Stimulated activated CD4-positive, alpha-beta T cell treated with anti-CD3 and anti-CD28 coated beads, Interleukin-4, amount 100 ng/mL, for 4 hours (primary cell): Measurements from ENCODE around the gene PRKAG2.

Source experiments
- DNase-seq, 2 experiments: peaks; one replicate each; pipeline ENCODE4 v3.0.0-alpha.2; 2020

The PRKAG2 gene

DNA sequence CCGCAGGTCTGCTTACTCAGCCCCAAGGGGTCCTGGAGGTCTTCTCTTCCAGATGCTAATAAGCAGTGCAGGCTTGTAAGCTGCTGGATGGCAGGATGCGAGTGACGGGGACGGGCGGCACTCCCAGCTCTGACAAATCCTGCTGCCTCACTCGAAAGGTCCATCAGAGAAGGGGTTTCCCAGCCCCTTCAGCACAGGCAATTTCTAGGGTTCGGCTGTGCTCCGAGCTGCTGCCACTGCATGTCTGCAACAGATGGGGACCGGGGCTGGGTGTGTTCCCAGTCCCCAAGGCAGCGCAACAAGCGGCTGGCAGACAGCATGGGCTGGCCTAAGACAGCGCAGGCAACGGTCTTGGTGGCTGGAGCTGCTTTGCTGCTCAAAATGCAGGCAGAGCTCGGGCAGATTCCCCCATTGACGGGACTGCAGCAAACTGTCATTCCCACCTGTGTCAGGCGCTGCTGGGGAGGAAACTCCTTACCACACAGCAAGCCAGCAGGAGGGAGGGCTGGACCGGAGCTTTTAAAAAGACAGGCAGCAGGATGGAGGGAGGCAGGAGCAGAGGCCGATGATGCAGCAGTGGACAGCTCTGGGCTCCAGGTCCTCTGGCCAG, 62.4 kb downstream of the PRKAG2 start:
- no peak for DNase-seq

DNA sequence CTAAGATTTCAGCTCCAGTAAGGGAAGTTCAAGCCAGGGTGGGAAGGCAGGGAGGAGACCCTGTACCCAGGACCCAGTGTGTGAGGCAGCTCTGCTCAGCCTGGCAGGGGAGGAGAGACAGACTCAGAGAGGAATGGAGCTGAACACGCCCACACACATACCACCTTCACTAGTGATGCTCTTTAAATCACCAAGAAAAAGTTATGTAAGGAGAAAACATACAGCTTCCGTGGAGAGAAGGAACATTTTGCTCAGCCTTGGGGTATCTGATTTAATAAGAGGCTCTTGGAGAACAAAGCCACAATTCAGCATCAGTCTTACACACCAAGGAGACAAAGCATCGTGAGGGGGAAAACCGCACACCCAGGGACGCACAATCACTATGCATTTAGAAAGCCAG, 62.9 kb downstream of the PRKAG2 start:
- DNase-seq = no peak

DNA sequence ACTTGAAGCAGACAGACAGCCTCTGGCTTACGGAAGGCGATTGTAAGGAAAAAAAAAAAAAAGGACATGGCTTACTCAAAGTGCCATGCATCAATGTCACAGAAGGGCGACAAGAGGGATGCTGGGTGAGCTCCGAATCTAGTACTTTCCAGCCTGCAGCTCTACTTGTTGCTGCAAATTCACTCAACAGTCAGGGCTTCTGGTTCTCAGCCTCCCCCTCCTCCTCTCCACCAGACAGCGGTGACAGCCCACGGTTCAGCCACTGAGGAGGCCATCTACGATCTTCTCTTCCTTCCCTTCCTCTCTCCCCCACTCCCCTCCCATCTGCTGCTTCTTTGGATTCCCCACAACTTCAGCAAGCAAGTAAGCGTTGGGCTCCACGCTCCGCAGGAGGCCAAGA, 63.5 kb downstream of the PRKAG2 start:
- no peak for DNase-seq

DNA sequence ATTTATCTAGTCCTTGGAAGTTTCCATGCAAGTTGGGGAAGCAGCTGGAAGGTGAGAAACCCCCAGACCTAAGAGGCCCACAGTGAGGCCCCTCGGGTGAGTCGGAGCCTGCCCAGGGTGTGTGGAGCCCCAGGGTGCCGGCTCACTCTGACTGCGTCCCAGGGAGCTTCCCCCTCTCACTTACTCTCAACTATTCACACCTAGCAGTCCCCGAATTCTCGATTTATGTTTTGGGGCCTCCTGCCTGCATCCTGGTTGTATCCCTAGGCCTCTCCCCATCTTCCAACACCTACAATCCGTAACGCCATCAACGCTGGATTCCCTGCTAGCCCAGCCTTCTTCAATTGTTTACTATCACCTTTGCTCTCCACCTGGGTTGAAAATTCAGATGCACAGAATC, 63.9 kb downstream of the PRKAG2 start:
- no peak for DNase-seq

DNA sequence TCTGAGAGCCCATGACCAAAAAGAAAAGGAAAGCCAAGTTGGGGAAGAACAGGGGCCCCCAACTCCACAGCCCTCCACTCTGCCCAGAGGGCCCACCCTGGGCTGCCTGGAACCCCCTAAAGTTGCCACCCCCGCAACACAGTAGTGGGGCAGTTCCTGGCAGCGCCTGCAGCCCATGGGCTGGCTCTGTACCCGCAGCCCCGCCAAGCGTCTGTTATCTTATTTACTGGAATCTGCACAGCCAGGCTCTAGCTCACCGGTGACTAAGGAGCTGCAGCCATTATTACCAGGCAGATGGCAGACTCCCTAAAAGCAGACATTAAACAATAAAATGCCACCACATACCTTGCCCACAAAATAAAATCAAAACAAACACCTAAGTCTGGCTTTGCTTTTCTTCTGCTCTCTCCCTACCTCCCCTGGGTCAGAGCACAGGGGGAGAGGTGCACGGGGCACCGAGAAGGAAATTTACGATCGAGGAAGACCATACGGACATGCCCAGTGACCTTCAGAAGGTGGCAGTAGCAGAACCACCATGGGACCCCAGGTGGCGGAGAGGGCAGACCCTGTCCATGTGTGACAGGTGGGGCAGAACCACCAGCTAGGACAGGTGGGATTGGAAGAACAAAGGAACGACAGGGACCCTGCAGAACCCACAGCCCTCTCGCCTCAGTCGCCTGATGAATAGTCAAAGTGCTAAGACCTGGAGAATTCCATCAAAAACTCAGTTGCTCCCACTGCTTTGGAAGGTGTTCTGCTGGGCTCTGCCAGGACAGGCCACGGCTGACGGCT, 66.3 kb downstream of the PRKAG2 start:
- no peak for DNase-seq

DNA sequence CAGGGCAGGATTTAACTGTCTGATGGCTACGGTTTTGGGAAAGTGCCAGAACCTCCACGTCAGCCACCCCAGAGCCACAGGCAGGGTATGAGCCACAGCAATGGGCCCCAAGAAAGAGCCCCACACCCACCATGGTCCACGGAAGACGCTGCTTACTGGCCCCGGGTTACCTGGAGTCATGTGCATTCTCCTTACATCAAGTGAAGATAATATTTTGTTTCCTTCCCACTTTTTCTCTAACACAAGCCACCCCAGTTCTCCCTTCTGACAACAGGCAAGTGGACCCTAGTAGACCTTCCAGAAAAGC, 67.1 kb downstream of the PRKAG2 start:
- no peak for DNase-seq

DNA sequence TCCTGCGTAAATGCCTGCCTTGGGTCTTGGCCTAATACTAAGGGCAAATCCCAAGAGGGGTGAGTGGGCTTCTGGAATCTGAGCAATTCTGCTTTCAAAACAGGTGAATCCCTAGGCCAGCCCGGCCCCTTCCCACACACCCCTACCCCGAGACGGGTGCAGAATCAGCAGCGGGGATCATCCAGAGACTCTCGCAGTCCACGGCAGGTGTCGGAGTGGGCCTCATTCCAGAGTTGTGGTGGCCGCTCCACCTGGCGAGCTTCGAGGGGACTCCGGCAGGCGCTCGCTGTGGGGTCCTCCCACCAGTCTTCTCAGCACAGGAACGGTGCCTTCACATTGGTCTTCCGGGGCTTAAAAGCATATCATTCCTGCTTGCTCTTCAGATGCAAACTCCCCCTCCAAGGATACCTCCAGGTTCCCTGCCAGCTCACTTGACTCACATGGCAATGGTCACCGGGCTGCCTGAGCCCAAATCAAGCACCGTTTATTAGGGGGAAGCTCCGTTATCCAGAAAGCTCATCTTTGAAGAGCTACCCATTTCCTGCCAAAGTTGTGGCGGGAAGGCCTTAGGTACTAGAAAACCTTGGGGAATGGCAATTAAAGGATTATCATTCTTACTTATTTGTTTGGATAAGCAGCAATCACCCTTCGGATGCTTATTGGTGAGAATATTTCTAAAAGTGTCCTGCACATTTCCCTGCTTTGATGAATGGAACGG, 67.6 kb downstream of the PRKAG2 start:
- DNase-seq = no peak

DNA sequence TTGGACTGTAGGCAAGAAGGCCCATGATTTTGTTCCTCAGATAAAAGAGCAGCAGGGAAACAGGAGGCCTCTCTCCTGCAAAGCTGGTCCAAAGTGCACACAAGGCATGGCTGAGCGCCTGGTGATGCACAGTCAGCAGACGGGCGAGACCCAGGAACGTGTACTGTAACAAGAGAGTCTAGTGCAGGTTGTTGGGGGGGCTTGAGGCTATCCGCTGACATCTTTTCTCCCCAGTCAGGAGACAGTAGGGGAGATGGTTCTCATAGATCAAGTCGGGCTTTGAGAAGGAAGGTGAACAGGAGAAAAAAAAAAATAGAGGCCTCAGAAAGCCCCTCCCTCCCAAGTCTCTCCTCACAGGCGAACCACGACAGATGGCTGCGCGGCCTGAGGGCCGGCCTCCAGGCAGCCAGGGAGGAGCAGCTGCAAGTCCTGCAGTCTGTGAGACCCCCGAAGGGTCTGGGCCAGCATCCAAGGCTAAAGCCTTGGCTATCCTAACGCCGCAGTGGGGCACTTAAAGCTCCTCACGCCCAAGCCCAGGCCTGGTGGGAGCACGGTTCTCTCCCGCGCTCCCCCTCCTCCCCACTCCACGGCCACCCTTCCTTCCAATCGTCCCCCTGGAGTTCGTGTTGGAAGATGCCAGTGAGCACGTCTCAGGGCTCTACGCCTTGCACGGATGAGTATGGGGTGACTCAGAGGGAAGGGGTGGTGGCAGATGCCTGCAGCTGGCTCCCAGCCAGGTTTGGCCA, 68.3 kb downstream of the PRKAG2 start:
- no peak for DNase-seq

DNA sequence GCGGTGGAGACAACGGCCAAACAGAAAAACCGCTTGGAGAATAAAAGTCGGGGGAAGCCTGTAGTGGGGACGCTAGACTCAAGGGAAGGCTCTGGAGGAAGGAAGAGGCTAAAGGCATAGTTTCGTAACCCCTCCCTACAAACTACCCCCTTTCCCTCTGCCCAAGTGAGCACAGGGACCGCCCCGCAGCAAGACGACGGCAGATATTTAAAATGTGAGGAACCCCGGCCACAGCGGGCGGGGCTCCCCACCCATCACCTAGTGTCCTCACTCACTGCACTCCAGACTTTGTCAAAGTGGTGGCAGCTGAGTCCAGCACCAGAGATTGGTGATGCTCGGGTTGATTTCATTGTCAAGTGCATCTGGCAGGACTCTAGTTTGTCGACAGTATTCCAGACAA, 69.1 kb downstream of the PRKAG2 start:
- no peak for DNase-seq

DNA sequence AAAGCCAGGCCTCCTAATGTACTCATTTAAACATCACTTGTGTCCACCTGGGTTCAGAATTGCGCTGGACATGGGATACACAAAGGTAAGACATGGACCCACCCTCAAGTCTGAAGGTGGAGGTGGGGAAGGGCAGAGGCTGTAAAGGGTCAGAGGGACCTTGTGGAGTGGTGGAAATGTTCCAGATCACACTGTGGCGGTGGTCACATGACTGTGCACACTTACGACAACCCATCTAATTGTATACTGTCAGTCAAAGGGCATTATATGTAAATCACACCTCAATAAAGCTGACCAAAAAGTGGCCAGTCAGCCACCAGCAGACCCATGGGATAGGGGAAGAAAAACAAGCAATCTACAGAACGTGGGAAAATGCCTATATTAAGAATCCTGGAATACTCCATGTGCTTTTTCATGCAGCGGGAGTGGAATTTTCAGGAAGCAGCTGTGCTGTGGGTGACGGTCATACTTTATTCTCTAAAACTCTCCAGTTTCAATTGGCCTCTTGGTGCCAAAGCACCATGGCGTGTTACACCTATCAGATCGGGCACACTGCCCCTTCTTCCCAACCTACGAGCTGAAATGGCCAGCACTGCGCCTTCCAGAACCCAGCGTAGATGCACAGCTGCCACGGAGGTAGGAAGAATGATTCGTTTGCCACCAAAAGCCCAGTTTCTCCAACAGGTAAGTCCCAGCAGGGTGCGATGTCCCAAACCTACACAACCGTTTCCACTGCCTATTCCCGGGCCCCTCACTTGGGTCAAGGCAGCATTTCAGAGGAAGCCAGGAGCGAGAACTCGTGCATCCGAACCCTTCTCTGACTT, 69.8 kb downstream of the PRKAG2 start:
- DNase-seq = no peak

DNA sequence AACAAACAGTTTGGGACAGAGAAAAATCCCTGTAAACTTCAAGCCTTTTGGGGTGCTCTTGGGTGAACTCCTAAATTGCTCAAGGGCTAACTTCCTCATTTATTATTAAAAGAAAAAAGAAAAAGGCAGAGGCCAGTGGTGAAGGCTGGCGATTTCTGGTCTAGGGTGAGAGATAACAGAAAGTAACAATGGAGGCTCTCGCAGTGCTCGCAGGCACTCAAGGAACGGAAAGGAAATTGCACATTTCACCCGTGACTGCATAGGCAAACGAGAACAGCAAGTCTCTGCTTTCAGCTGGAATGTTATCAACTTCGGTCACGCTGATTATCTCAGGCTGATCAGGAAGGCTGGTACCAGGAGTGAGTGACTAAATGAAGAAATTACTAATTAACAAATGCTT, 70.7 kb downstream of the PRKAG2 start:
- DNase-seq = no peak

DNA sequence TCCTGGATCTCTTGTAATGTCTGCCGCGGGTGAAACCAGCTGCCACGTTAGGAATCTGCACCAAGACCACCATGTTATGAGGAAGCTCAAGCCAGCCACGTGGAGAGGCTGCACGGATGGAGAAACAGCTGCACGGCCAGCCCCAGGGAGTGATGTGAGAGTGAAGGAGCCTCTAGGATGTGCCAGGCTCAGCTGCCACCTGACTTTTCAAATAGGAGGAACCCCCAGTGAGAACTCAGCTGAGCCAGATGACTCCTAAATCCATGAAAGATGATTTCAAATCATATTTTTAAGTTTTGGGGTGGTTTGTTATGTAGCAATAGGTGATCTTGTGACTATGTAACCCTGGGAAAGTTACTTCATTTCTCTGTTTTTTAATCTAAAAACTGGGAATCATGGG, 71.7 kb downstream of the PRKAG2 start:
- no peak for DNase-seq

DNA sequence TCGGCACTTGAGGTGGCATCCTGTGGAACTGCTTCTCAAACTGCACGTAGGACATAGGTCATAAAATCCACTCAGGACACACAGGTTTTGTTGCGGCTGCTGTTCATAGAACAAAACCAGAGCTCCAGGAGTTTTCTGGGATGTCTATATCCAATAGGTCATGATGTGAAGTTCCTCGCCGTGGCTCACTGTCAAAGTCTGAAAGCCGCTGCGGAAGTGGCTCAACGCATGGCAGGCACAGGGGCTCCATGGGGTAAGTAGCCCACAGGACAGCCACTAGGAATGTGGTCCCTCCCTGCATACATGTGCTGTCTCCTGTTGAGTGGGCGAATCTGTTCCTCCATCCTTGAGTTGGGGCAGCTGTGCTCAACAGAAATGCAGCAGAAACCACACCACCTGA, 72.2 kb downstream of the PRKAG2 start:
- no peak for DNase-seq

DNA sequence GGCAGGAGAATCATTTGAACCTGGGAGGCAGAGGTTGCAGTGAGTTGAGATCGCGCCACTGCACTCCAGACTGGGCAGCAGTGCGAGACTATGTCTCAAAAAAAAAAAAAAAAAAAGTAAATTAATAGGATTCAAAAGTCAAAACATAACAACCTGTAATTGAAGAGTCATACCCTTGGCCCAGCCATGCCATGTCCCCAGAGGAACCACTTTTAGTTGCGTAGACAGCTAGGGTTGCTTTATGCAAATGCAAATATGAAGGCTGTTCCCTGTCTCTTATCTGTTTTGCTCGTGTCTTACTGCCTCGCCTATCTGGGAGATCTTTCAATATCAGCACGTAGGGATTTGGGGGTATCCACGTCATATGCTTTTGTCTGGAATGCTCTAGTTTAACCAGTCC, 73.1 kb downstream of the PRKAG2 start:
- DNase-seq = no peak

DNA sequence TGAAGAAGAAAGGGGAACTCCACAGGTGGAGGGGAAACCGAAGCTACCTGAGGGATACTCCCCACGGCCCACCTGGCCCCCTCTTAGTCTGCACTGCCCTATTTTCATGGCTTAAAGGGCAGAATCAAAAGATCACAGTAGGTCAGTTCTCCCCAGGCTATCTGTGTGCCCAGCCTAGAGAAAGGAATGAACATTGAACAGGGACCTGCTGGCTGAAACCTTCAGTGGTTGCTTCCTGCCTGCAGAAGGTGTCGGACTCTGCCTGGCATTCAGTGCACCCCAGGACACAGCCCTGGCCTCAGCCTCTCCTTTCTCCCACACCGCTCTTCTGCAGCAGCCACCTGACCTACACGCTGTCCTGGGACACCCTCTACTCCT, 74.5 kb downstream of the PRKAG2 start:
- no peak for DNase-seq

DNA sequence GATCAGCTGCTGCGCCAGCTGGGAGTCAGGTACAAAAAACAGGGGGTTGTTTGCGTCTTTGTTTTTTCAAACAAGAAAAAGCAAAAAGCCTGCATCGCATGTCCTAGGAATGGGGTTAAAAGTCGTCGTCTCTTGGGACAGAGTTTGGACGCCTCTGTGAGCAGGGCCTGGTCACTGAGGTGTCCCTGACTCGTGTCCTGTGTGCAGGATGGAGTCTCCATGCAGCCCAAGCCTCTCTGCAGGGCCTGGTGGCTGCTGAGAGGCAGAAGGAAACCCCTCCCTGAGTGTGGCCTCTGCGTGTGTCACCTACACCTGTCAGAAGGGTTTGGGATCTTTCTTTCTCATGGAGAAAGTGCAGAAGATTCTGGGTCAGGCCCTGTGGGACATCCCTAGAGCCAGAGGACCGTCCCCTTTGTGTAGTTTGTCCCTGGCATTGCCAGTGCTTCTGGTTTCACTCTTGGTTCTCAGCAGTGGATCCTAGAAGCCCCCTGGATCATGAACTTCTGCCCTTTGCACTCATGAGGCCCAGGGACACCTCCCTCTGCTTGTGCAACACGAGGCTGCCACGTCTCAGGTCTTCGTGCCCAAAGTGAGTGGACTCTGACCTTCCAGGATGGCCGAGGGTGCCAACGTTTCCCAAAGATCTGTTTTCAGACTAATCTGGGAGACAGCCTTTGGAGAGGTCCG, 75.0 kb downstream of the PRKAG2 start:
- no peak for DNase-seq

DNA sequence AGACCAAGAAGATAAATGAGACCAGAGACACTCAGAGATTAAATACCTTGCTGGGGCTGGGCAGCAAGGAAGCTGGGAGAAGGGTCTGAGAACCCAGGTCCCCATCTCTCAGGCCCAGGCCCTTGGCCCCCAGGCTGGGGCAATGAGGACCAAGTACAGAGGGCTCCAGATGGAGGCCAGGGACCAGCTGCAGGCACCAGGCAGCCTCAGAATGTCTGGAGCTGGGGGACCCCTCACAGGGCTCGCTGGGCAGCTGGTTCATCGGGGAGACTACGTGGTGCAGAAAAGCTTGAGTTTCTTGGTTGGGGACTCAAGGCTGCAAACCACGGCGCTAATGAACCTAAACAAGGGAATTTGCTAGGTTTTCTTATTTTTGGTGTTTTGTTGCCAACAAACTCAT, 75.6 kb downstream of the PRKAG2 start:
- no peak for DNase-seq

DNA sequence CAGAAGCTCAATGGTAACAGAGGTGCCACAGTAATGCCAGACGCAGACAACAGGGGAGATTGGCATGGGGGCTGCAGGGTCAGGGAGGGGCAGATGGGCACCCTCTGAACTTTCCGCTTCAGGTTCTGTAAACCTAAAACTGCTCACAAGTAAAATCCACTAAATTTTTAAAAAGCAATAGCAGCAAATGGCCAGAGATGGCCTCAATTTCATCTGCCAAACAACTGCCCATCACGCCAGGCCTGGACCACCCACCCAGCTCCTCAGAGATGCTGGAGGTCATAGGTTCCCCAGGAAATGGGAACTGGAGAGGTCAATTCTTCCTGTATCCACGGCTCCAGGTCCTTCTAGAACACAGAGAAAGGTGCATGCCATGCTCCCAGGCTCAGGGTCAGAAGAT, 76.1 kb downstream of the PRKAG2 start:
- DNase-seq = no peak

DNA sequence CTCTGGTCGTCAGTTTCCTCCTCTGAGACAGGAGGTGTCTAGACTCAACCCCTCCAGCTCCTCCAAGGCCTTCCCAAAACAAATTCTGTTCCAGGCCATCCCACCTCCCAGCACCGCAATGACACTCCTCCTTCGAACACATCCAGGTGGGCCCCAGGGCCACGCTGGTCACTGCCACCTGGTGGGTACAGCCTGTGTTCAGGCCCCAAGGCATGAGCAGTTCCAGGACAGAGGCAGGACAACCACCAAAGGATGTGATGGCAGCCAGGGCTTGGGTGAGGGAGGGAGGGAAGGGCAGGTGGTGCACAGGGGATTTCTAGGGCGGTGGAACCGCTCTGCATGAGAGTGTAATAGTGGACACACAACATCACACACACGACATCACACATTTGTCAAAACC, 76.5 kb downstream of the PRKAG2 start:
- no peak for DNase-seq

DNA sequence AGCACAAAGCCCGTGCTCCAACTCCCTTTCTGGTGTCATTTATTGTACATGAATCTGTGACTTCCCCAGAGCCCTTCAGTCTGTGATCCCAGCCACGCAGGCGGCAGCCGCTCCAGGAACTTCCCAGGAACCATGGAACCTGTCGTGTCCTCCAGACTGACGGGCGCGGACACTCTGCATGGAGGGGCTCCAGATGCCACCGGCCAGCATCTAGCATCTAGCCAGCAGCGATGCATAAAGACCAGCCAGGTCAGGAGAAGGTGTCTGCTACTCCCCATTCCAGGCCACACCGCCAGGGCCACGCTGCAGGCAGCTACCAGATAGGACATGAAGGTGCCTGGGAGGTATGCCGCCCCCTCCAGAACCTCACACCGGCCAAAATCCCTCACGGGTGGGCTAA, 77.4 kb downstream of the PRKAG2 start:
- DNase-seq = no peak

DNA sequence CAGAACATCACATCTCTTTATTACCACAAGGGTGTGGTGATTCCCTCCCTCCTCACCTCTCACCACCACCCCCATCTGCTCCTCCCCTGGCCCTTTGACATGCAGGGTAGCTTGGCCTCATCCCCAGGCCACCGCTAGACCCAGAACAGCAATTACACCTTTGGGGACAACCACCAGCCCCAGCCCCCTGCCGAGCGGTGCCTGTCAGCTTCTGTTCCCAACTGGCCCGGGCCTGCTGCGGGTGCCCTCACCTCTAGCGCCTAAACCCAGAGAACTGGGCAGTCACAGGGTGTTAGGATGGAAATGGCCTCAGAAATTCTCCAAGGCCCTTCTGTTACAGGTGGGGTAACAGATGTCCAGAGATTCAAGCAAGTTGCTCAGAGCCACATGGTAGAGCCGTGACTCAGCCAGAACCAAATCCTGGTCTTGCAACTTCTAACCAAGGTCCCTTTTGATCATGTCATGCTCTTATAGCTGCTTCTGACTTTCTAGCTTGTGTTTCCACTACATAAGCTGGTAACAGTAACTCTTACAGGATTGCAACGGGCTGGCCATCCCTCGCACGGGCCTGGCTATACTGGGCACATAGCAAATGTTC, 78.0 kb downstream of the PRKAG2 start:
- no peak for DNase-seq
